HL-60 (cell line): Measurements from ENCODE around the gene CEP128.

ENCODE experiments used
- CTCF ChIP-seq: IDR thresholded peaks from one replicate; pipeline ENCODE4 v1.5.1; 2011; ENCODE audit warnings: low read length, control low read depth, inconsistent platforms; ENCODE audit not compliant: insufficient read depth
- POLR2AphosphoS5 ChIP-seq: IDR thresholded peaks from 2 replicates; pipeline ENCODE4 v1.6.1; 2012; ENCODE audit warnings: low read depth
- SPI1 ChIP-seq: IDR thresholded peaks from 2 replicates; pipeline ENCODE4 v1.6.1; 2012; ENCODE audit warnings: low read depth, mild to moderate bottlenecking, borderline replicate concordance

- TF ChIP-seq POLR2AphosphoS5 = no peak
- TF ChIP-seq CTCF = no peak
- TF ChIP-seq SPI1 = no peak
These were observed 333.9 kb downstream of the CEP128 start for GRCh38 chr14:80607430-80608190.
